ENCODE data around the gene EVC. TPM values are rescaled to one million over a fixed set of nuclear protein-coding genes. Genes with fewer than 3 reads are reported as not detected.

EVC gene
- total RNA-seq, 2 donors from 2014 or later = 25.5 to 29.0 TPM

GRCh38 chr4:5826437-5827107 lies 115.6 kb downstream of the EVC start:
- Mint-ChIP-seq H3K4me1 (peaks cover 1% of the 10 kb centered on the region), H3K36me3 (ENCODE audit: low read depth) (peaks cover 79% of the 10 kb centered on the region), H3K4me3 (no peak overlapping the region), H3K27me3 (ENCODE audit: insufficient read depth) (no peaks in the 10 kb centered on the region), H3K9me3 (no peaks in the 10 kb centered on the region), H3K27ac (no peak overlapping the region)
- H3K36me3 ChIP-seq (ENCODE audit: control insufficient read depth, insufficient read depth, low read length) = peaks cover 68% of the 10 kb centered on the region
- 94 to 100% methylated on average over 4 to 5 of the region's 5 CpGs for WGBS, 2 experiments (ENCODE audit: insufficient coverage in 1 of 2, insufficient read length in 1 of 2)
- no peaks in the 10 kb centered on the region for H3K9me3 ChIP-seq (ENCODE audit: control insufficient read depth, low read length)
- H3K27ac ChIP-seq (ENCODE audit: low read depth, low read length) = no peak overlapping the region
- H3K4me1 ChIP-seq (ENCODE audit: control insufficient read depth, insufficient read depth, low read length) = no peaks in the 10 kb centered on the region
- H3K27me3 ChIP-seq (ENCODE audit: control insufficient read depth, insufficient read depth, low read length, poor library complexity, severe bottlenecking) = no peaks in the 10 kb centered on the region
- DNase-seq = no peak
- H3K9ac ChIP-seq (ENCODE audit: extremely low read depth, low read length, poor library complexity, severe bottlenecking) = no peak overlapping the region
- no peak overlapping the region for H3K4me3 ChIP-seq (ENCODE audit: low read length)
- TF ChIP-seq, protein P1, sequence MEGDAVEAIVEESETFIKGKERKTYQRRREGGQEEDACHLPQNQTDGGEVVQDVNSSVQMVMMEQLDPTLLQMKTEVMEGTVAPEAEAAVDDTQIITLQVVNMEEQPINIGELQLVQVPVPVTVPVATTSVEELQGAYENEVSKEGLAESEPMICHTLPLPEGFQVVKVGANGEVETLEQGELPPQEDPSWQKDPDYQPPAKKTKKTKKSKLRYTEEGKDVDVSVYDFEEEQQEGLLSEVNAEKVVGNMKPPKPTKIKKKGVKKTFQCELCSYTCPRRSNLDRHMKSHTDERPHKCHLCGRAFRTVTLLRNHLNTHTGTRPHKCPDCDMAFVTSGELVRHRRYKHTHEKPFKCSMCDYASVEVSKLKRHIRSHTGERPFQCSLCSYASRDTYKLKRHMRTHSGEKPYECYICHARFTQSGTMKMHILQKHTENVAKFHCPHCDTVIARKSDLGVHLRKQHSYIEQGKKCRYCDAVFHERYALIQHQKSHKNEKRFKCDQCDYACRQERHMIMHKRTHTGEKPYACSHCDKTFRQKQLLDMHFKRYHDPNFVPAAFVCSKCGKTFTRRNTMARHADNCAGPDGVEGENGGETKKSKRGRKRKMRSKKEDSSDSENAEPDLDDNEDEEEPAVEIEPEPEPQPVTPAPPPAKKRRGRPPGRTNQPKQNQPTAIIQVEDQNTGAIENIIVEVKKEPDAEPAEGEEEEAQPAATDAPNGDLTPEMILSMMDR (conservative IDR thresholded peaks at IDR 0.05) = no peak

GRCh38 chr4:5827108-5828004 lies 116.4 kb downstream of the EVC start:
- Histone ChIP-seq H3K27ac (ENCODE audit: low read depth, low read length) (no peak overlapping the region), H3K9me3 (ENCODE audit: control insufficient read depth, low read length) (no peaks in the 10 kb centered on the region), H3K9ac (ENCODE audit: extremely low read depth, low read length, poor library complexity, severe bottlenecking) (no peak overlapping the region), H3K27me3 (ENCODE audit: control insufficient read depth, insufficient read depth, low read length, poor library complexity, severe bottlenecking) (no peaks in the 10 kb centered on the region), H3K4me3 (ENCODE audit: low read length) (no peak overlapping the region), H3K4me1 (ENCODE audit: control insufficient read depth, insufficient read depth, low read length) (no peaks in the 10 kb centered on the region), H3K36me3 (ENCODE audit: control insufficient read depth, insufficient read depth, low read length) (peaks cover 67% of the 10 kb centered on the region)
- no peak overlapping the region for H3K27ac Mint-ChIP-seq
- peaks cover 78% of the 10 kb centered on the region for H3K36me3 Mint-ChIP-seq (ENCODE audit: low read depth)
- WGBS, 2 experiments (ENCODE audit: insufficient coverage in 1 of 2, insufficient read length in 1 of 2) = 94 to 100% methylated on average over 11 to 19 of the region's 19 CpGs
- no peak for DNase-seq
- H3K4me3 Mint-ChIP-seq = no peak overlapping the region
- peaks cover 1% of the 10 kb centered on the region for H3K4me1 Mint-ChIP-seq
- TF ChIP-seq, protein P1 (conservative IDR thresholded peaks at IDR 0.05) = no peak
- no peaks in the 10 kb centered on the region for H3K27me3 Mint-ChIP-seq (ENCODE audit: insufficient read depth)
- H3K9me3 Mint-ChIP-seq = no peaks in the 10 kb centered on the region

- peaks cover 77% of the 10 kb centered on the region for H3K36me3 Mint-ChIP-seq (ENCODE audit: low read depth)
- H3K9me3 Mint-ChIP-seq = no peaks in the 10 kb centered on the region
- Histone ChIP-seq H3K4me3 (ENCODE audit: low read length) (no peak overlapping the region), H3K36me3 (ENCODE audit: control insufficient read depth, insufficient read depth, low read length) (peaks cover 67% of the 10 kb centered on the region), H3K27me3 (ENCODE audit: control insufficient read depth, insufficient read depth, low read length, poor library complexity, severe bottlenecking) (no peaks in the 10 kb centered on the region), H3K9me3 (ENCODE audit: control insufficient read depth, low read length) (no peaks in the 10 kb centered on the region), H3K27ac (ENCODE audit: low read depth, low read length) (no peak overlapping the region), H3K4me1 (ENCODE audit: control insufficient read depth, insufficient read depth, low read length) (no peaks in the 10 kb centered on the region), H3K9ac (ENCODE audit: extremely low read depth, low read length, poor library complexity, severe bottlenecking) (no peak overlapping the region)
- H3K27me3 Mint-ChIP-seq (ENCODE audit: insufficient read depth) = no peaks in the 10 kb centered on the region
- no peak overlapping the region for H3K27ac Mint-ChIP-seq
- H3K4me1 Mint-ChIP-seq = peaks cover 1% of the 10 kb centered on the region
- WGBS, 2 experiments (ENCODE audit: insufficient coverage in 1 of 2, insufficient read length in 1 of 2) = 95% methylated on average over 11 of the region's 11 CpGs
- DNase-seq = no peak
- TF ChIP-seq, protein P1 (conservative IDR thresholded peaks at IDR 0.05) = no peak
- no peak overlapping the region for H3K4me3 Mint-ChIP-seq
These were observed 117.0 kb downstream of the EVC start for GRCh38 chr4:5828005-5828391.
